ELF-1 (cell line): ENCODE data around the gene LGALS3BP.

Experiments used
- DNase-seq: peaks from one replicate; pipeline ENCODE4 v3.0.0-alpha.2; 2016; ENCODE audit warnings: low read depth, low spot score

Gene LGALS3BP

GRCh38 chr17:78940258-78940657 lies 39.5 kb downstream of the LGALS3BP start:
- DNase-seq: no peak

GRCh38 chr17:78939615-78940014 lies 40.1 kb downstream of the LGALS3BP start:
- DNase-seq: no peak

GRCh38 chr17:78937561-78937960 lies 42.2 kb downstream of the LGALS3BP start:
- no peak for DNase-seq

GRCh38 chr17:78935419-78936323 lies 44.1 kb downstream of the LGALS3BP start:
- peak; percentile 44 for DNase-seq

- no peak for DNase-seq
Measured at GRCh38 chr17:78934681-78935418, 44.9 kb downstream of the LGALS3BP start.

- peak; percentile 90 for DNase-seq
Measured at GRCh38 chr17:78933959-78934568, 45.7 kb downstream of the LGALS3BP start.

GRCh38 chr17:78933025-78933958 lies 46.4 kb downstream of the LGALS3BP start:
- DNase-seq: peak; percentile 53

- no peak for DNase-seq
Measured at GRCh38 chr17:78929908-78930775, 49.6 kb downstream of the LGALS3BP start.

- DNase-seq: peak; percentile 44
Measured at GRCh38 chr17:78925662-78926555, 53.8 kb downstream of the LGALS3BP start.

- DNase-seq: peak; percentile 83
Measured at GRCh38 chr17:78925234-78925633, 54.5 kb downstream of the LGALS3BP start, which contains the start of gene TIMP2. TIMP2 (minus strand) TSS chr17:78925387; CDS start chr17:78925088, 299 bp downstream.

- DNase-seq: peak; percentile 46
Measured at GRCh38 chr17:78924481-78925151, 55.1 kb downstream of the LGALS3BP start.

GRCh38 chr17:78923660-78924453 lies 55.9 kb downstream of the LGALS3BP start:
- peak; percentile 53 for DNase-seq

GRCh38 chr17:78922816-78923498 lies 56.8 kb downstream of the LGALS3BP start:
- DNase-seq: no peak

GRCh38 chr17:78921437-78921971 lies 58.2 kb downstream of the LGALS3BP start:
- DNase-seq: no peak
